ENCODE results near the gene CLASRP.

The CLASRP gene

DNA sequence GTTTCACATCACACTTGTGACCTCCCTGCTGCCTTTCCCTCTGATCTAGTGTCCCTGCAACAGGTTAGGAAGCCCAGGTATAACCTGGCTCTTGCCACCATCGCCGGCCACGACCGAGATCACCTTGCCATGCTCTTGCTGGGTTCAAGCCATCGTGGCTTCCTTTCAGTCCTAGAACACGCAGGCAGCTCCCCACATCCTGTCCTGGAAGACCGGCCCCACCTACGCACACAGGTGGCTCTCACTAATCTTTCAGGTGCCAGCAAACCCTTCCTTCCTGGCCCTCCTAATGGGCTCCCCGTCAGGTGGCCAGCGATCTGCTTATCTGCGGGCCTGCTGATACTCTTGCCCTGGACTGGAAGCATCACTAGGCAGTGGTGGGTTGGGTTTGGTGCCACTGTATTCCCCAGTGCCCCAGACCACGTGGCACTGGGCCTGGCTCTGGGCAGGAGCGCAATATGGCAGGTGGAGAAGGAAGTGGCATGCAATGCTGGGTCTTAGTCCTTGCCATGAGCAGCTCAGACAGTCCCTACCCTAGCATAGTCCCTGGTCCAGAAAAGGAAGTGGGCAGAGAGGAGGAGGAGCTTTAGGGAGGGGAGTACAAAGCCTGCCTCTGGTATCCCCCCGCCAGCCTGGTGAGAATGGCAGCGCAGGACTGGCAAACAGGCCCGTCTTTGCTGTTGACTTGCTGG is 66.0 kb downstream of the CLASRP start:
- TF ChIP-seq FOXP2 (optimal IDR thresholded peaks at IDR 0.05; ENCODE audit: borderline replicate concordance, extremely low read depth, extremely low read length, insufficient read depth) (no peak), SIN3A (IDR thresholded peaks at IDR 0.05; ENCODE audit: borderline replicate concordance, insufficient read depth, low read length) (no peak), REST (IDR thresholded peaks at IDR 0.05; ENCODE audit: insufficient read depth in 1 of 2, low read depth in 2 of 2, low read length in 2 of 2) (no peak), TAF1 (IDR thresholded peaks at IDR 0.05; ENCODE audit: borderline replicate concordance, insufficient read depth, low read length) (no peak), POLR2AphosphoS5 (IDR thresholded peaks at IDR 0.05; ENCODE audit: low read depth, low read length) (no peak)

DNA sequence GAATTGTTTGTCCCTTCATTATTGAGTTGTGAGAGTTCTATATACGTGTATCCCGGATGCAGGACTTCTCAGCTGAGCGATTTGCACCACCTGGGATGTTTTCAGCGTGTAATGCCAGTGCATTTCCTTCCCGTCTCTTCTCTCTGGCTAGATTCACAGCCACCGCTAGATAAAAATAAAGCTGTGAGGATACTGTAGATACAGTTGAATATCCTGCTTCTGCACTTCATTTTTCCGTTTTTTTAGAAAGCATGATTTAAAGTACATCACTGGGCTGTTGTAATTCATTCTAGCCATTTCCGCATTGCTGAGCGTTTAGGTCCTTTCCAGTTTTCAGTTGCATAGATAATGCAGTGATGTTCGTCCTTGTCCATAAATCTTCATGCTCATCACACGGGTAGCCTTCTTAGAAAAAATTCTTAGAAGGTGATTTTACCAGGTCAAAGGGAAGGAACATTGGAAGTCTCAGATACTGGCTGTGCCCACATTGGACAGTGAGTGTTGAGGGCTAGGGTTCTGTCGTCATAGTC is 68.8 kb downstream of the CLASRP start:
- no peak for TF ChIP-seq TAF1 (IDR thresholded peaks at IDR 0.05; ENCODE audit: borderline replicate concordance, insufficient read depth, low read length)
- TF ChIP-seq FOXP2 (optimal IDR thresholded peaks at IDR 0.05; ENCODE audit: borderline replicate concordance, extremely low read depth, extremely low read length, insufficient read depth), result no peak
- no peak for TF ChIP-seq POLR2AphosphoS5 (IDR thresholded peaks at IDR 0.05; ENCODE audit: low read depth, low read length)
- TF ChIP-seq SIN3A (IDR thresholded peaks at IDR 0.05; ENCODE audit: borderline replicate concordance, insufficient read depth, low read length), result no peak
- no peak for TF ChIP-seq REST (IDR thresholded peaks at IDR 0.05; ENCODE audit: insufficient read depth in 1 of 2, low read depth in 2 of 2, low read length in 2 of 2)

- TF ChIP-seq FOXP2 (optimal IDR thresholded peaks at IDR 0.05; ENCODE audit: borderline replicate concordance, extremely low read depth, extremely low read length, insufficient read depth) (no peak), TAF1 (IDR thresholded peaks at IDR 0.05; ENCODE audit: borderline replicate concordance, insufficient read depth, low read length) (no peak), SIN3A (IDR thresholded peaks at IDR 0.05; ENCODE audit: borderline replicate concordance, insufficient read depth, low read length) (no peak), REST (IDR thresholded peaks at IDR 0.05; ENCODE audit: insufficient read depth in 1 of 2, low read depth in 2 of 2, low read length in 2 of 2) (no peak), POLR2AphosphoS5 (IDR thresholded peaks at IDR 0.05; ENCODE audit: low read depth, low read length) (no peak)
These were observed 72.0 kb downstream of the CLASRP start for GRCh38 chr19:45110851-45111266.

- TF ChIP-seq POLR2AphosphoS5 (IDR thresholded peaks at IDR 0.05; ENCODE audit: low read depth, low read length) (no peak), FOXP2 (optimal IDR thresholded peaks at IDR 0.05; ENCODE audit: borderline replicate concordance, extremely low read depth, extremely low read length, insufficient read depth) (no peak), TAF1 (IDR thresholded peaks at IDR 0.05; ENCODE audit: borderline replicate concordance, insufficient read depth, low read length) (no peak), SIN3A (IDR thresholded peaks at IDR 0.05; ENCODE audit: borderline replicate concordance, insufficient read depth, low read length) (no peak), REST (IDR thresholded peaks at IDR 0.05; ENCODE audit: insufficient read depth in 1 of 2, low read depth in 2 of 2, low read length in 2 of 2) (no peak)
These were observed 73.4 kb downstream of the CLASRP start for GRCh38 chr19:45112111-45112827.
